ENCODE results near the gene DNAJB2.
"Not testable (repeated sequence)": the region's sequence is repeated elsewhere in the genome, so short reads cannot be mapped to it uniquely, and the experiment has no call there.

Gene DNAJB2

GRCh38 chr2:219302412-219302968 lies 23.3 kb downstream of the DNAJB2 start:
- no peak for DNase-seq (ENCODE audit: low read depth)

- DNase-seq (ENCODE audit: low read depth): no peak
Observed at GRCh38 chr2:219304223-219304622, 25.1 kb downstream of the DNAJB2 start.

GRCh38 chr2:219306047-219306446 lies 26.9 kb downstream of the DNAJB2 start:
- DNase-seq (ENCODE audit: low read depth): no peak

- DNase-seq (ENCODE audit: low read depth): peak; percentile 28
Observed at GRCh38 chr2:219308142-219309101, 29.3 kb downstream of the DNAJB2 start.

GRCh38 chr2:219309278-219309677 lies 30.1 kb downstream of the DNAJB2 start, which contains the start of gene PTPRN:
Gene PTPRN, minus strand, starts transcription at chr2:219309401. Its CDS starts 69 bp downstream, at chr2:219309332.
- no peak for DNase-seq (ENCODE audit: low read depth)

GRCh38 chr2:219312683-219313263 lies 33.6 kb downstream of the DNAJB2 start:
- DNase-seq (ENCODE audit: low read depth): not testable (repeated sequence)

- DNase-seq (ENCODE audit: low read depth): no peak
Observed at GRCh38 chr2:219314804-219315468, 35.8 kb downstream of the DNAJB2 start.

GRCh38 chr2:219323434-219323833 lies 44.3 kb downstream of the DNAJB2 start:
- no peak for DNase-seq (ENCODE audit: low read depth)

- no peak for DNase-seq (ENCODE audit: low read depth)
Observed at GRCh38 chr2:219325136-219325535, 46.0 kb downstream of the DNAJB2 start.

GRCh38 chr2:219325657-219326315 lies 46.6 kb downstream of the DNAJB2 start:
- no peak for DNase-seq (ENCODE audit: low read depth)

- no peak for DNase-seq (ENCODE audit: low read depth)
Observed at GRCh38 chr2:219327719-219328118, 48.6 kb downstream of the DNAJB2 start.

- no peak for DNase-seq (ENCODE audit: low read depth)
Observed at GRCh38 chr2:219331560-219332213, 52.5 kb downstream of the DNAJB2 start.

- no peak for DNase-seq (ENCODE audit: low read depth)
Observed at GRCh38 chr2:219332542-219332941, 53.4 kb downstream of the DNAJB2 start, which contains the start of gene RESP18. Gene RESP18, minus strand, starts transcription at chr2:219332744.

- DNase-seq (ENCODE audit: low read depth): no peak
Observed at GRCh38 chr2:219334076-219334475, 54.9 kb downstream of the DNAJB2 start.

- no peak for DNase-seq (ENCODE audit: low read depth)
Observed at GRCh38 chr2:219335373-219335786, 56.2 kb downstream of the DNAJB2 start.

Data from stimulated activated CD8-positive, alpha-beta memory T cell treated with anti-CD3 and anti-CD28 coated beads, Interleukin-7, amount 100 ng/mL, for 24 hours (primary cell).